Lower leg skin (tissue), 3 donors: ENCODE results near the gene DLGAP1.

ENCODE experiments used
- POLR2A ChIP-seq, 2 donors: fragments of 450-650 bp; IDR thresholded peaks; one replicate each; pipeline ENCODE4 v1.6.1; 2016 to 2017; ENCODE audit warnings: antibody characterized with exemption in 2 of 2, mild to moderate bottlenecking in 1 of 2, moderate library complexity in 1 of 2
- TF ChIP-seq, protein P1 (sequence below), 3 donors: fragments of 450-650 bp; IDR thresholded peaks; one replicate each; pipeline ENCODE4 v1.5.1; 2016; ENCODE audit warnings: antibody characterized with exemption in 3 of 3, mild to moderate bottlenecking in 3 of 3, moderate library complexity in 2 of 3

DNA sequence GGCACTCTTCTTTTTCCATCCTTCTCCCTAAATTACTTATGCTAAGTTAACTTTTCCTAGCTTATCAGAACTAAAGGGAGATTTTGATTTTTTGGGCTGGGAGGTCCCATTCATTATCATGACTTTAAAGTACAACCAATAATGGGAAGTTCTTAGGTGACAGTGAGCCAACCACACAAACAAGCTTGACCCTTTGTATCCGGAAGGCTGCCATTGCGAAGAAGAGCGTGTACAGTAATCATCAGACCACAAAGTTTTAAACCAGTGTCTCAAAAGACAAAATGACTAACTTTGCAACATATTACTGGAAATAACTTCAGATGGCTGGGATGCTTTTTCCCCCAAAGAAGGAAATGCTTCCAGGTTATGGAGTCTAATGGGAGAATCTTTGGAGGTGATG, 707.0 kb downstream of the DLGAP1 start:
- TF ChIP-seq, protein P1, sequence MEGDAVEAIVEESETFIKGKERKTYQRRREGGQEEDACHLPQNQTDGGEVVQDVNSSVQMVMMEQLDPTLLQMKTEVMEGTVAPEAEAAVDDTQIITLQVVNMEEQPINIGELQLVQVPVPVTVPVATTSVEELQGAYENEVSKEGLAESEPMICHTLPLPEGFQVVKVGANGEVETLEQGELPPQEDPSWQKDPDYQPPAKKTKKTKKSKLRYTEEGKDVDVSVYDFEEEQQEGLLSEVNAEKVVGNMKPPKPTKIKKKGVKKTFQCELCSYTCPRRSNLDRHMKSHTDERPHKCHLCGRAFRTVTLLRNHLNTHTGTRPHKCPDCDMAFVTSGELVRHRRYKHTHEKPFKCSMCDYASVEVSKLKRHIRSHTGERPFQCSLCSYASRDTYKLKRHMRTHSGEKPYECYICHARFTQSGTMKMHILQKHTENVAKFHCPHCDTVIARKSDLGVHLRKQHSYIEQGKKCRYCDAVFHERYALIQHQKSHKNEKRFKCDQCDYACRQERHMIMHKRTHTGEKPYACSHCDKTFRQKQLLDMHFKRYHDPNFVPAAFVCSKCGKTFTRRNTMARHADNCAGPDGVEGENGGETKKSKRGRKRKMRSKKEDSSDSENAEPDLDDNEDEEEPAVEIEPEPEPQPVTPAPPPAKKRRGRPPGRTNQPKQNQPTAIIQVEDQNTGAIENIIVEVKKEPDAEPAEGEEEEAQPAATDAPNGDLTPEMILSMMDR (IDR thresholded peaks at IDR 0.05): no peak
- TF ChIP-seq POLR2A (IDR thresholded peaks at IDR 0.05): no peak
